GM19455 (cell line): Measurements from ENCODE around the gene HECW1.

Experiments
- ATAC-seq: cut with Tn5 transposase; IDR thresholded peaks from one replicate; pipeline ENCODE4 v1.9.1; 2021; ENCODE audit not compliant: unreplicated experiment

The HECW1 gene

GRCh38 chr7:43487731-43488073 lies 375.3 kb downstream of the HECW1 start:
- no peak for ATAC-seq

DNA sequence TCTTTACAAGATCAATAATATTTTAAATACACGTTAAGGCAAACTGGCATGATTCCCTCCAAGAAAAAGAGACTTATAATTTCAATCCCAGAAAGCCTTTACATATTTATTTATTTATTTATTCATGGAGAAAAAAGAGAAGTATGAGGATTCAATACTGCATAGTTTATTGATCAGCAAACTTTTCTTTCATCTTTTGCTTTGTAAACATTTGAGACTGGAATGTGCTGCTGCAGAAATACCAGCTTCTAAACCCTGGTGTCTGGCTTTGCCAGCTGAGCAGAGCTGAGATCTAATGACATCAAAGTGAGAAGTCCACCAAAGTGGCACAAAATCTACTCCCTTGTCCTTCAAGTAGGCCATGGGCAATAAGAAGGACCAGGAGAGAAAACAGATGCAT lies 376.8 kb downstream of the HECW1 start:
- ATAC-seq, result no peak

- ATAC-seq, result no peak
Observed at GRCh38 chr7:43490016-43490415, 377.6 kb downstream of the HECW1 start.

DNA sequence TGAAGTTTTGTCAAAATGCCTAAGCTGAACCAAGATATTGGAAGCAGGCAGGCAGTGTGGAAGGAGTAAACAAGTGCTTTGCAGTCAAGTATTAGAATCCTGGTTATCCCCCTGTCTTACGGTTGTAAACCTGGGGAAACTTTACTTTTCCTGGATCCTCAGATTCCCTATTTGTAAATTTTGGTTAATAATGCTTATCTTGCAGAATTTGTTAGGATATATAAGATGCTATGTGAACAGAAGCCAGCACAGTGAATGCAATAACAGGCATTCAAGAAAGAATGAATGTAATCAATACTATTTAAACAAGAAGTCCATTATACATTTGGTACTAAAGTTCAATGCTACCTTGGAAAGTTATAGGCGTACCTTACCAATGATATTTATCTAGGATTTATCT lies 378.7 kb downstream of the HECW1 start:
- ATAC-seq, result no peak

DNA sequence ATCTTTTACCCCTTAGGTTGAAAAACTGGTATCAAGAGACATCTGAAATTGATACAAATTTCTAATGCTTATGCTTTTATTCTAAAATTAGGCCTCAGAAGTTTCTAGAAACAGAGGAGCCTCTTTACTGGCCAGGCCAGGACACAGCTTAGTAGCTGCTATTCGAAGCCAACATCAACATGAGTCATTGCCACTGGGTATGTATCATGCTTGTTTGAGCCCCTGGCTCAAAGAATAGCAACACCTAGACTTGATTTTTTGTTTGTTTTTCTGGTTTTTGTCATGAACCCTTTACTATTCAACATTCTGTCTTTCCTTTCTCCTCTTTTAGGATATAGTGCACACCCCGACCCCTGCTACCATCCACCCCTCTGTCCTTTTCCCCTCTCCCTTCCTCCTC lies 379.5 kb downstream of the HECW1 start:
- no peak for ATAC-seq

GRCh38 chr7:43492896-43493295 lies 380.4 kb downstream of the HECW1 start:
- no peak for ATAC-seq

GRCh38 chr7:43495572-43495971 lies 383.1 kb downstream of the HECW1 start:
- no peak for ATAC-seq

GRCh38 chr7:43496596-43496995 lies 384.1 kb downstream of the HECW1 start:
- no peak for ATAC-seq

DNA sequence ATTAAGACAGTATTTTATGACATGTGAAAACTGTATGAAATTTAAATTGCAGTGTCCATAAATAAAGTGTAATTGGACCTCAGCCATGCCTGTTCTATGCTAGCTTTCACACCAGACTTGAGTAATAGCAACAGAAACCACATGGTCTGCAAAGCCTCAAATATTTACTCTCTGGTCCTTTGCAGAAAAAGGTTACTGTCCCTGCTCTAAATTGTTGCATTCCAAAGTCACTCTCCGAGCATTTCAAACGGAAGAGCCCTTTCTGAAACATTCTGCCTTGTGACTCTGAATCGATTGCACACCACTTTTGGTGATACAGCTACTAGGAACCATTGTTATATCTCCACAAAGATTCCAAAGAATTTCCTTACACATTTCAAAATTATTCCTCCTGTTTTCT lies 389.4 kb downstream of the HECW1 start:
- no peak for ATAC-seq

GRCh38 chr7:43502941-43503340 lies 390.5 kb downstream of the HECW1 start:
- no peak for ATAC-seq

GRCh38 chr7:43505412-43505811 lies 393.0 kb downstream of the HECW1 start:
- no peak for ATAC-seq

- ATAC-seq, result no peak
Observed at GRCh38 chr7:43506460-43506859, 394.0 kb downstream of the HECW1 start.

- no peak for ATAC-seq
Observed at GRCh38 chr7:43508461-43508860, 396.0 kb downstream of the HECW1 start.

DNA sequence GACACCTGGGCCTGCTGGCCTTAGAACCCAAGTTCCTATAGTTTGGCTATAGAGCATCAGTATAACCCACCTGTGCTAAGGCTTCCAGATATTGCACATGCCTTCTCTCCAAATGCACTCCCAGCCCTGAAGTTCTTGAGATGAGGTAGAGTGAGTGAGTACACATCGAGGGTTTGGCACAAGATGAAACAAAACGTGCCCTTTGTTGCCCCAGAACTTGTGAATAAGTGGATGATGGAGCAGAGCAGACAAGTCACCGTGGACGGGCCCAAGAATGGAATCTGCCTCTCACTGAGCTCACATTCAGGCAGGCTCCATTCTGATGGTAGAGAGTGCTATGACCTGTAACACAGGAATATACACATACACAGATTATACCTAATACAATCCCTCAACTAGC lies 397.5 kb downstream of the HECW1 start:
- no peak for ATAC-seq

DNA sequence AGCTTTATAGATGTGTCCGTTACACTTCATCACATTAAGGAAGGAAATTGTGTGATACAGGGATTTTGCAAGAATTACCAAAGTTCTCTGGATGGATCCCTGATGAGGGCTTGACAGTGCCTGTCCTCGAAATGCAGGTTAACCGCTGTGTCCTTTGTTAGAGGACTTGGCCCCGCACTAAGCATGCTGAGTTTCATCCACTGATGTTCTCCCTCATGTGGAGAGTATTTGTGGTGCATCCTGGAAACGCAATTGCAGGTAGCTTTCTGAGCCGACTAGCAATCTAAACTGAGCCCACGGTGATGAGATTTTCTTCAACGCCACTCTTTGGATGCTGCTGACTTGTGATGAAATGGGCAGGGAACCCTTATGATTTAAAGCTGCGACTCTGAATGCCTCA lies 398.6 kb downstream of the HECW1 start:
- ATAC-seq, result no peak

DNA sequence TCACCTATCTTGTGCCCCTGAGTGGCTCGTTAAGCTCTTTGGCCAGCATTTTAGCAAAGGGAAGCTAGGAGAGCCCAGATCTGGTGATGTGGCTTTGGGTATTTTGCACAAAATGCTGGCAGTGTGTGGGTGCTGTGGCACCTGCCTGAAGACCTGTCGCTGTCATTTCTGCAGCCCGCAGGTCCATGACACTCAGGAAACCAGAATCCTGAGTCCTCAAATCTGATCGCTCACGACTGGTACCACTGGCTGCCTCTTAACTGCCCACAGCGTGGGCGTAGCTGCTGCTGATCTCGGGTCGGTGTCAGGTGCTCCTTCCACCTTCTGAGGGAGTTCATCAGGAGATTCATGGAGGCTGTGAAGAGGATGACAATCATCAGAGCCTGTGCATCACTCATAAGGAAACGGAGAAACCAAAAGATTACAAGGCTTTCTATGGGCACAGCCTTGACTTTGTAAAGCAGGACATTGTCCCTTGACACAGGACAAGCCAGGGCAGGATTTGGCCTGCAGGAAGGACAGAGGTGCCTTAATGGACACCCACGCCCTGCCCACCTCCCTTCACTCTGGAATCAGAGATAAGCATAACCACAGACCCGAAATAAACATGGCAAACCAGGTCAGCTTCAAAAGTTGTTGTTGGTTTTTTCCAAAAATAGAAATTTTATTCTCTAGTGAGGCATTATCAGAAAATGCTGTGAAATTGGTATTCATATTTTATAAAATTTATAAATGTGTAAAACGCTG lies 399.5 kb downstream of the HECW1 start:
- ATAC-seq, result no peak

DNA sequence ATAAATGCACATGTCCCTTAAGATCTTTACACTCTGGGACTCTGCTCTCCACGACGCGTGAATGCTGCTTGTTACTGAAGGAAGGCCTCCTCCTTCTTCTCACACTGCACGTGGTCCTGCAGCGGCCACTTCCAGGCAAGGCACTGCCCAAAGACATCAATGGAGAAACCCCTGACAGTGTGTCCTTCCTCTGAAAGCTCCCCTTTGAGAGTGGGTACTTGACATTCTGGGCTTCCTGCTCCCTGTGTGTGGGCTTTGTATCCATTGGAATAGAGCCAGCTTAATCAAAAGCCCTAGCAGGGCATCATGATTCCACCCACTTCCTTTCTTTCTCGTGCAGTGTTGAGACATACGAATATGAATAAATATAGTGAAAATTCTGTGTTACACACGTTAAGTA lies 400.8 kb downstream of the HECW1 start:
- ATAC-seq, result no peak

- ATAC-seq, result no peak
Observed at GRCh38 chr7:43516581-43517342, 404.3 kb downstream of the HECW1 start.

DNA sequence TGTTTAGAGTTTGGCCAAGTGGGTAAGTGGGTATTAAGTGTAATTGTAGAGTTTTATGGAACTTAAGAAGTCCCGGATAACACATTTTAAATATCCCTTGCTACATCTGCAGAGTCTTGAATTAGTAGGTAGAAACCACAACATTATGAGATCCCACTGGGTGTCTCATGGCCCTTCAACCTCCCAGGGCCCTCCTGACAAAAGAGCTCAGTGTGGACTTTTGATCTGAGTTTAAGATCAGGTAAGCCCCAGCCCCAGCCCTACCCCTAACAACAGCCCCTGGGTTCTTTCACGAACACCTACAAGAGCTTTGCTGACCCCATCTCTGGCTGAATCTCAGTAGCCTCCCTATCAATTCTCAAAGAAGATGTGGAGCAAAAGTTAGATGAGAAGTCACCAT lies 405.0 kb downstream of the HECW1 start:
- no peak for ATAC-seq

GRCh38 chr7:43520201-43520600 lies 407.8 kb downstream of the HECW1 start:
- ATAC-seq, result no peak

GRCh38 chr7:43522406-43523156 lies 410.1 kb downstream of the HECW1 start:
- ATAC-seq, result no peak
